H1 (cell line): ENCODE results near the gene SLC34A1. TPM values are rescaled to one million over a fixed set of nuclear protein-coding genes. Genes with fewer than 3 reads are reported as not detected.

Experiments used
- CTCF ChIA-PET: fragments of 300-600 bp; sonication (Branson Sonifier 250); formaldehyde crosslinking; loops from one replicate; lab custom pipeline; 2021; ENCODE audit not compliant: partially characterized antibody; lab: Charles Lee
- POLR2A ChIA-PET: fragments of 300-600 bp; sonication (Branson Sonifier 250); formaldehyde crosslinking; loops from one replicate; lab custom pipeline; 2021; ENCODE audit warnings: inconsistent platforms; ENCODE audit not compliant: partially characterized antibody; lab: Charles Lee
- DNase-seq, 2 experiments: peaks; one replicate each; pipeline versions ENCODE4 v3.0.0 to v3.0.0-alpha.2; 2010 to 2022; ENCODE audit warnings: low spot score in 2 of 2, low read depth in 1 of 2, mixed read lengths in 1 of 2
- FAIRE-seq: peaks from 2 replicates; lab custom pipeline; 2011; peaks lifted over from hg19 to GRCh38; lab: Jason Lieb, UNC
- H2AFZ ChIP-seq: 2 replicates; pipeline ENCODE4 v1.8.1; 2012; ENCODE audit warnings: low read length, inconsistent platforms
- H2AK5ac ChIP-seq: 2 replicates; pipeline ENCODE4 v1.6.1; 2013; ENCODE audit warnings: low read depth, low read length
- H2BK120ac ChIP-seq: replicated peaks from 2 replicates; pipeline ENCODE3; 2013; ENCODE audit warnings: low read depth, low read length, inconsistent platforms
- H2BK12ac ChIP-seq: 2 replicates; pipeline ENCODE4 v1.6.1; 2013; ENCODE audit warnings: low read depth, low read length
- H2BK15ac ChIP-seq: 2 replicates; pipeline ENCODE4 v1.6.1; 2013; ENCODE audit warnings: low read length
- H2BK20ac ChIP-seq: 2 replicates; pipeline ENCODE4 v1.6.1; 2013; ENCODE audit warnings: low read length
- H2BK5ac ChIP-seq: 2 replicates; pipeline ENCODE4 v1.6.1; 2013; ENCODE audit warnings: low read depth, low read length
- H3K14ac ChIP-seq: 2 replicates; pipeline ENCODE4 v1.6.1; 2013; ENCODE audit warnings: inconsistent platforms; ENCODE audit not compliant: insufficient read length
- H3K18ac ChIP-seq: 2 replicates; pipeline ENCODE4 v1.6.1; 2013; ENCODE audit warnings: low read length; ENCODE audit errors: extremely low read depth
- H3K23ac ChIP-seq: 2 replicates; pipeline ENCODE4 v1.6.1; 2013; ENCODE audit warnings: inconsistent platforms; ENCODE audit not compliant: insufficient read length
- H3K23me2 ChIP-seq: 2 replicates; pipeline ENCODE4 v1.6.1; 2013; ENCODE audit warnings: low read depth, low read length
- H3K27ac ChIP-seq: 2 replicates; pipeline ENCODE4 v1.6.1; 2011; ENCODE audit warnings: low read depth, low read length, inconsistent platforms
- H3K27me3 ChIP-seq, 4 experiments: replicated peaks in 1 of 4; 1 replicate in 1 of 4; 2 replicates in 3 of 4; pipeline versions ENCODE4 v1.6.1 to v1.8.1; 2011 to 2013; ENCODE audit warnings: low read length in 3 of 4, mild to moderate bottlenecking in 3 of 4, inconsistent platforms in 2 of 4, mixed read lengths in 2 of 4, moderate library complexity in 1 of 4; ENCODE audit not compliant: control insufficient read depth in 3 of 4, insufficient read depth in 3 of 4; ENCODE audit errors: extremely low read depth in 1 of 4
- H3K36me3 ChIP-seq, 4 experiments: 2 replicates each; pipeline versions ENCODE4 v1.6.1 to v1.8.1; 2011 to 2013; ENCODE audit warnings: mild to moderate bottlenecking in 4 of 4, low read length in 3 of 4, moderate library complexity in 2 of 4, control low read depth in 1 of 4, inconsistent platforms in 1 of 4; ENCODE audit not compliant: insufficient read depth in 4 of 4, control insufficient read depth in 2 of 4
- H3K4ac ChIP-seq: replicated peaks from 2 replicates; pipeline ENCODE3; 2013; ENCODE audit warnings: low read length, low read depth, mixed read lengths, inconsistent platforms; ENCODE audit not compliant: insufficient read length
- H3K4me1 ChIP-seq, 4 experiments: replicated peaks in 1 of 4; 1 replicate in 1 of 4; 2 replicates in 3 of 4; pipeline versions ENCODE4 v1.6.1 to v1.8.1; 2011 to 2013; ENCODE audit warnings: low read length in 3 of 4, inconsistent platforms in 2 of 4, mixed read lengths in 1 of 4; ENCODE audit not compliant: insufficient read depth in 4 of 4, control insufficient read depth in 3 of 4
- H3K4me2 ChIP-seq, 2 experiments: 2 replicates each; pipeline versions ENCODE4 v1.6.1 to v1.8.1; 2011 to 2013; ENCODE audit warnings: low read depth in 2 of 2, low read length in 2 of 2, control low read depth in 1 of 2, inconsistent platforms in 1 of 2, mild to moderate bottlenecking in 1 of 2; ENCODE audit not compliant: insufficient read depth in 1 of 2
- H3K4me3 ChIP-seq, 4 experiments: fragments of 200-600, 300-600 bp in 1 of 4; sonication (generic), shearing (Covaris generic), sonication (Bioruptor Twin) in 1 of 4; 2 replicates each; pipeline versions ENCODE4 v1.5.1 to v1.8.1; 2011 to 2016; ENCODE audit warnings: low read length in 4 of 4, low read depth in 3 of 4, control low read depth in 2 of 4, inconsistent platforms in 2 of 4, mild to moderate bottlenecking in 2 of 4, mixed read lengths in 1 of 4, moderate library complexity in 1 of 4; ENCODE audit not compliant: insufficient read depth in 2 of 4; ENCODE audit errors: extremely low read depth in 1 of 4
- H3K56ac ChIP-seq: replicated peaks from 2 replicates; pipeline ENCODE3; 2013; ENCODE audit warnings: low read depth, mild to moderate bottlenecking, mixed read lengths, low read length, inconsistent platforms; ENCODE audit not compliant: insufficient read length
- H3K79me1 ChIP-seq: 2 replicates; pipeline ENCODE4 v1.6.1; 2013; ENCODE audit warnings: low read depth, low read length, control low read depth
- H3K79me2 ChIP-seq, 2 experiments: 2 replicates each; pipeline versions ENCODE4 v1.6.1 to v1.8.1; 2012 to 2013; ENCODE audit warnings: low read length in 2 of 2, mild to moderate bottlenecking in 2 of 2, inconsistent platforms in 1 of 2; ENCODE audit not compliant: insufficient read depth in 2 of 2, control insufficient read depth in 1 of 2
- H3K9ac ChIP-seq, 4 experiments: replicated peaks in 1 of 4; 1 replicate in 1 of 4; 2 replicates in 3 of 4; pipeline versions ENCODE4 v1.6.1 to v1.8.1; 2011 to 2013; ENCODE audit warnings: low read depth in 3 of 4, low read length in 3 of 4, control low read depth in 2 of 4, mild to moderate bottlenecking in 2 of 4, moderate library complexity in 2 of 4, inconsistent platforms in 1 of 4; ENCODE audit errors: extremely low read depth in 1 of 4
- H3K9me3 ChIP-seq, 2 experiments: 2 replicates each; pipeline versions ENCODE4 v1.6.1 to v1.8.1; 2012 to 2013; ENCODE audit warnings: mild to moderate bottlenecking in 2 of 2, moderate library complexity in 2 of 2, control low read depth in 1 of 2, inconsistent platforms in 1 of 2, low read depth in 1 of 2, low read length in 1 of 2, mixed read lengths in 1 of 2; ENCODE audit not compliant: insufficient read depth in 2 of 2
- H4K20me1 ChIP-seq, 2 experiments: replicated peaks in 1 of 2; 2 replicates each; pipeline versions ENCODE3 to v1.8.1; 2011 to 2013; ENCODE audit warnings: inconsistent platforms in 2 of 2, low read length in 2 of 2, mild to moderate bottlenecking in 1 of 2; ENCODE audit not compliant: insufficient read depth in 2 of 2, control insufficient read depth in 1 of 2
- H4K5ac ChIP-seq: 2 replicates; pipeline ENCODE4 v1.6.1; 2013; ENCODE audit warnings: low read length, low read depth, mixed read lengths, inconsistent platforms; ENCODE audit not compliant: insufficient read length
- H4K8ac ChIP-seq: 2 replicates; pipeline ENCODE4 v1.8.0; 2013; ENCODE audit warnings: mild to moderate bottlenecking, moderate library complexity, low read length, inconsistent platforms; ENCODE audit not compliant: insufficient read depth; ENCODE audit errors: extremely low read depth
- H4K91ac ChIP-seq: replicated peaks from 2 replicates; pipeline ENCODE3; 2013; ENCODE audit warnings: low read length, mixed read lengths, inconsistent platforms; ENCODE audit not compliant: insufficient read length
- CEBPB ChIP-seq: IDR thresholded peaks from 2 replicates; pipeline ENCODE4 v1.6.1; 2012; ENCODE audit warnings: low read depth, low read length
- RAD21 ChIP-seq, 2 experiments: IDR thresholded peaks in 1 of 2; conservative IDR thresholded peaks in 1 of 2; 2 replicates each; pipeline ENCODE4 v1.6.1; 2011; ENCODE audit warnings: low read depth in 2 of 2, low read length in 2 of 2, improper control_type of control experiment in 1 of 2, inconsistent platforms in 1 of 2, mild to moderate bottlenecking in 1 of 2, moderate library complexity in 1 of 2
- TEAD4 ChIP-seq: IDR thresholded peaks from 2 replicates; pipeline ENCODE4 v1.6.1; 2012; ENCODE audit warnings: low read depth, low read length, inconsistent platforms, mixed read lengths
- WGBS, 2 experiments: shearing (Covaris generic) in 1 of 2; methylation state at CpG; one replicate each; pipeline versions ENCODE4 v1.1.6 to v1.1.7; 2013 to 2015; ENCODE audit warnings: low lambda C conversion rate in 2 of 2, mixed read lengths in 2 of 2, inconsistent platforms in 1 of 2, low coverage in 1 of 2, missing lambda C conversion rate in 1 of 2; ENCODE audit not compliant: insufficient replicate concordance in 2 of 2, insufficient coverage in 1 of 2, insufficient read length in 1 of 2; ENCODE audit errors: extremely low coverage in 1 of 2, missing lambda C conversion rate in 1 of 2; 5-methylcytosine and 5-hydroxymethylcytosine counted together
- polyA plus RNA-seq, 7 experiments: library from polyadenylated mRNA; depleted of rRNA in 3 of 7; stranded (reverse) in 5 of 7; unstranded in 2 of 7; fragments of >200 nt in 5 of 7; fragments of 200-250 nt in 2 of 7; gene quantifications; 1 replicate in 5 of 7; 2 replicates in 1 of 7; 4 replicates in 1 of 7; pipeline versions ENCODE4 v1.2.1 to v1.2.3, GENCODE V29; 2011 to 2013; ENCODE audit warnings: missing spikeins in 2 of 7, mixed read lengths in 2 of 7
- total RNA-seq: library from RNA; stranded (reverse); fragmentation: NEBNext Ultra II Directional; extraction: Animal tissue kit (Norgen Biotek cat#: 25700); gene quantifications from 2 replicates; pipeline ENCODE4 v1.2.1, GENCODE V29; 2021

Gene SLC34A1
- total and polyA plus RNA-seq, 2 of the 8 experiments (the other 6 are each of a cell fraction or from before 2014, with no cell fraction given): not detected

- H3K23me2 ChIP-seq: no peaks in the 10 kb centered on the region
- no peak overlapping the region for H2BK12ac ChIP-seq
- no peak overlapping the region for H3K56ac ChIP-seq
- peaks cover 7 to 46% (median 27%) of the 10 kb centered on the region in 4 experiments; a peak in 6 of 8 replicates for H3K36me3 ChIP-seq
- H2BK120ac ChIP-seq: no peak overlapping the region
- H3K4ac ChIP-seq: no peak overlapping the region
- no peak overlapping the region for H3K27ac ChIP-seq
- no peak overlapping the region for H2BK20ac ChIP-seq
- peaks cover 6 to 14% of the 10 kb centered on the region in 2 experiments for H4K20me1 ChIP-seq
- H2AK5ac ChIP-seq: no peak overlapping the region
- no peak overlapping the region for H3K4me2 ChIP-seq
- FAIRE-seq: no peak
- no peak overlapping the region for H2BK5ac ChIP-seq
- H3K9ac ChIP-seq: no peak overlapping the region
- H3K14ac ChIP-seq: no peak overlapping the region
- TF ChIP-seq RAD21 (IDR thresholded peaks at IDR 0.05 in 1 of 2, conservative IDR thresholded peaks at IDR 0.05 in 1 of 2; ENCODE audit: low read depth in 2 of 2, low read length in 2 of 2) (no peak), CEBPB (no peak), TEAD4 (no peak)
- H3K79me1 ChIP-seq: no peaks in the 10 kb centered on the region
- peaks cover 0 to 5% (median 2%) of the 10 kb centered on the region in 4 experiments; a peak in 3 of 7 replicates for H3K4me1 ChIP-seq
- ChIA-PET POLR2A (interaction anchor here (1.5 to 67.5 kb wide), 5 partner anchors 10 to 128 kb away, joined by 4 to 3349 read pairs (median 13); partner anchors contain the start of genes DBN1, DOK3, GRK6 and PDLIM7), CTCF (interaction anchor here (1.1 to 23.6 kb wide), 6 partner anchors 12 to 64 kb away, joined by 4 to 430 read pairs (median 76); partner anchors contain the start of gene SLC34A1)
- H3K23ac ChIP-seq: no peak overlapping the region
- no peak overlapping the region for H2AFZ ChIP-seq
- no peak overlapping the region for H4K91ac ChIP-seq
- no peak overlapping the region for H4K8ac ChIP-seq
- WGBS, 2 experiments: 93% methylated on average over 31 of the region's 37 CpGs; no CpG with 5 or more reads in 1 of the 2 experiments
- no peak for DNase-seq
- H3K79me2 ChIP-seq: no peaks in the 10 kb centered on the region
- no peak overlapping the region for H4K5ac ChIP-seq
- H3K9me3 ChIP-seq: no peaks in the 10 kb centered on the region
- H3K18ac ChIP-seq: no peak overlapping the region
- no peak overlapping the region for H3K4me3 ChIP-seq
- H3K27me3 ChIP-seq: no peaks in the 10 kb centered on the region
- H2BK15ac ChIP-seq: no peak overlapping the region
Measured at GRCh38 chr5:177435847-177436536, 51.8 kb downstream of the SLC34A1 start.
